Fibroblast of the aortic adventitia (primary cell): ENCODE measurements around the gene TP73. TPM values are rescaled to one million over a fixed set of nuclear protein-coding genes. Genes with fewer than 3 reads are reported as not detected.

Experiments
- DNase-seq: peaks from one replicate; pipeline ENCODE4 v3.0.0-alpha.2; 2010; ENCODE audit warnings: low read depth
- H3K4me3 ChIP-seq: 2 replicates; pipeline ENCODE4 v1.5.1; 2011; ENCODE audit warnings: low read depth, mild to moderate bottlenecking, control low read depth, low read length, moderate library complexity
- total RNA-seq: library from RNA; depleted of rRNA; stranded (reverse); fragments of >200 nt; gene quantifications from 2 replicates; pipeline ENCODE4 v1.2.3, GENCODE V29; 2012; ENCODE audit warnings: low replicate concordance
- TF ChIP-seq, protein P1 (sequence below): IDR thresholded peaks from 2 replicates; pipeline ENCODE4 v1.5.1; 2011; ENCODE audit warnings: mild to moderate bottlenecking, low read length, control low read depth, inconsistent platforms; ENCODE audit not compliant: insufficient read depth

The TP73 gene
- total RNA-seq, 1 donor = 0.18 TPM

DNA sequence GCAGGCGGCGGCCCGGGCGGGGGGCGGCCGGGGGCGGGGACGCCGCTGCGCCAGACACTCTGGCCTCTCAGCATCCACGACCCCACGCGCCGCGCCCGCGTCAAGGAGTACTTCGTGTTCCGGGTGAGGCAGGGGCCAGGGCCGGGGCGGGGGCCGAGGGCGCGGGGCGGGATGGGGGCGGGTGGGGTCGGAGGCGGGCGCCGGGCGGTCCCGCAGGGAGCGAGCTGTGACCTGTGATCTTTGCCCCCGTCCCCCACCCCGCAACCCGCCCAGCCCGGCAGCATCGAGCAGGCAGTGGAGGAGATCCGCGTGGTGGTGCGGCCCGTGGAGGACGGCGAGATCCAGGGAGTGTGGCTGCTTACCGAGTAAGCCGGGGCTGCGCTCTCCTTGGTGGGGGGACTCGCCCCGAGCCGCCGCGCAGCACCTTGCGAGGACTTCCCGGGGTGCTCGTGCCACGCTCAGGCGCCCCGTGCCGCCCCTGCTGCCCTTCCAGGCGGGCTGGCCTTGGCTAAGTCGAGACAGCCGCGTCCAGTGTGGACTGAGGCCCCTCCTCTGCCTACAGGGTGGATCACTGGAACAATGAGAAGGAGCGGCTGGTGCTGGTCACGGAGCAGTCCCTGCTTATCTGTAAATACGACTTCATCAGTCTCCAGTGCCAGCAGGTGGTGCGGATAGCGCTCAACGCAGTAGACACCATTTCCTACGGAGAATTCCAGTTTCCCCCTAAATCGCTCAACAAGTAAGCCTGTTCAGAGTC lies 27.0 kb upstream of the TP73 start:
- DNase-seq = peak; percentile 53
- TF ChIP-seq, protein P1, sequence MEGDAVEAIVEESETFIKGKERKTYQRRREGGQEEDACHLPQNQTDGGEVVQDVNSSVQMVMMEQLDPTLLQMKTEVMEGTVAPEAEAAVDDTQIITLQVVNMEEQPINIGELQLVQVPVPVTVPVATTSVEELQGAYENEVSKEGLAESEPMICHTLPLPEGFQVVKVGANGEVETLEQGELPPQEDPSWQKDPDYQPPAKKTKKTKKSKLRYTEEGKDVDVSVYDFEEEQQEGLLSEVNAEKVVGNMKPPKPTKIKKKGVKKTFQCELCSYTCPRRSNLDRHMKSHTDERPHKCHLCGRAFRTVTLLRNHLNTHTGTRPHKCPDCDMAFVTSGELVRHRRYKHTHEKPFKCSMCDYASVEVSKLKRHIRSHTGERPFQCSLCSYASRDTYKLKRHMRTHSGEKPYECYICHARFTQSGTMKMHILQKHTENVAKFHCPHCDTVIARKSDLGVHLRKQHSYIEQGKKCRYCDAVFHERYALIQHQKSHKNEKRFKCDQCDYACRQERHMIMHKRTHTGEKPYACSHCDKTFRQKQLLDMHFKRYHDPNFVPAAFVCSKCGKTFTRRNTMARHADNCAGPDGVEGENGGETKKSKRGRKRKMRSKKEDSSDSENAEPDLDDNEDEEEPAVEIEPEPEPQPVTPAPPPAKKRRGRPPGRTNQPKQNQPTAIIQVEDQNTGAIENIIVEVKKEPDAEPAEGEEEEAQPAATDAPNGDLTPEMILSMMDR = no peak
- H3K4me3 ChIP-seq = peak overlapping the region; percentile 76

DNA sequence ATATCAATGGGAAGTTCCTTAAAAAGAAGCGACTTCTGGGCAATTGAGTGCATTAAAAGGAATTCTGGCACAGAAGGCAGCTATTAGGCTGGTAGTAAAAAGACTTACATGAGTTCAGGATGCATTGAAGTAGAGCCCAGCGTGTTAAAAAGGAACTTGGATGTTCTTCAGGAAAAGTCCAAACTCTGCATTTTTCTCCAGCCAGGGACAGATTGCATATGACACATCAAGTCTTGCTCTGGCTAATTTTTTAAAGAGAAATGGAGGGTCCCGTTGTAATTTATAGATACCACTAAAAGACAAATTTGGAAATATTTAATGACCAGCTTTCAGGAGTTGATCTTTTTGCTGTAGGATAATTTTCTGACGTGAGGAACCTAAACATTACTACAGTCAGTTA lies 26.3 kb upstream of the TP73 start:
- H3K4me3 ChIP-seq = peak overlapping the region; percentile 76
- TF ChIP-seq, protein P1 = no peak
- DNase-seq = no peak

DNA sequence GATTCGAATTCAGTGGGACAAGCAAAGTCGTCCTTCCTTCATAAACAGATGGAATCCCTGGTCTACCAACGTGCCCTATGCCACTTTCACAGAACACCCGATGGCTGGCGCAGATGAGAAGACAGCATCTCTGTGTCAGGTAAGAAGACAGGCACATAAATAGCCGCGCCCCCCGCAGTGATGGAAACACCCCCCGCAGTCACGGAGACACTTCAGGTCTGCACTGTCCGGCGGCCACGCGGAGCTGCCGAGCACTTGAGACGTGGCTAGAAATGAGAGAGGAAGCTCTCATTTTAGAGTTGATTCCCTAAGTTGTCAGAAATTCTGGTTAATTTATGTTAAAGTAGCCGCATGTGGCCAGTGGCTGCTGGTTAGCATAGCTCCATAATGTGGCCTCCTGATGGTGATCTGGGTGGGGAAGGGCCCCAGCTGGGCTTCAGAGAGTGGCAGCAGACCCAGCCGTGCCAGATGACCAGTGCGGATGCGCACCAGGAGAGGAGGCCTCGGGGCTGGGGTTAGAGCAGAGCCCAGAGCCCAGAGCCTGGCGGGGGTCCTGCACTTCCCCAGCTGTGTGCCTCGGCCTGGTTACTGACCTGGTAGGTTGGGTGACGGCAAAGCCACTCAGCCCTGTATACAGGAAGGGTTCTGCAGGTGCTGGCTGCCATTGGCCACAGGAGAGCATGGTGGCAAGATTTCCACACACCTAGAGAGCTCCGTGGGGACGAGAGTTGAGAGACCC lies 24.6 kb upstream of the TP73 start:
- DNase-seq = no peak
- no peak overlapping the region for H3K4me3 ChIP-seq
- TF ChIP-seq, protein P1 = no peak

DNA sequence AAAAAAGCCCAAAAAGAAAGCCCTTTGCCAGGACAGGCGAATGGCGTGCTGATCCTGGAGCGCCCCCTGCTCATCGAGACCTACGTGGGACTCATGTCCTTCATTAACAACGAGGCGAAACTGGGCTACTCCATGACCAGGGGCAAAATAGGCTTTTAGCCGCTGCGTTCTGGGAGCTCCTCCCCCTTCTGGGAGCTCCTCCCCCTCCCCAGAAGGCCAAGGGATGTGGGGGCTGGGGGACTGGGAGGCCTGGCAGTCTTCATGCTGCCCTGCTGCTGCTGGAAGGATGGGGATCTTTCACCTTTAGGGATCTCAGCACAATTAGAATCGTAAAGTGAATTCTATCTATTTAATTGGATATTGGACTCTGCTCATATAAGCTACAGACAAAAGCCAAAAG lies 23.9 kb upstream of the TP73 start:
- TF ChIP-seq, protein P1 = no peak
- no peak for DNase-seq
- no peak overlapping the region for H3K4me3 ChIP-seq

DNA sequence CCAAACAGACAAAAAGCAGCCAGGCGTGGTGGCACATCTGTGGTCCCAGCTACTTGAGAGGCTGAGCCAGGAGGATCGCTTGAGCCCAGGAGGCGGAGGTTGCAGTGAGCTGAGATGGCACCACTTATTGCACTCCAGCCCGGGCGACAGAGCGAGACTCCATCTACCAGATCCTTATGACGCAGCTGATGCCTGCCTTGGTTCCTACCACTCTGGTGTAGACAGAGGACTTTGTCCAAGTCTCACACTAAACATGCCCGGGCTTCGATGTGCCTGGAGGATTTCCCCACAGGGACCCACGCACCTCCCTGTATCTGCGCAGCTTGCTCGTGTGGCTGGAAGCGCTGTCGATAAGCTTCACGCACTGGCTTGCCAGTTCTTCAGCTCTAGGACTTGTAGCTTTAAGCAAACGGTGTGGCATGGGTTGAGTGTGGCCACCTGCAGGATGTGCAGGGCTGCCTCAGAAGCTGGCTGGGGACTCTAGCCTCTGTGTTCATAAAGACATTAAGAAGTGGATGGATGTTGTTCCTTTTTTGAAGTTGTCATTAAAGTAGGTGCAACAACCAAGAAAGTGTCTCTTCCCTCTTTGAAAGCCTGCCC lies 22.7 kb upstream of the TP73 start:
- TF ChIP-seq, protein P1 = no peak
- DNase-seq = no peak
- H3K4me3 ChIP-seq = no peak overlapping the region

DNA sequence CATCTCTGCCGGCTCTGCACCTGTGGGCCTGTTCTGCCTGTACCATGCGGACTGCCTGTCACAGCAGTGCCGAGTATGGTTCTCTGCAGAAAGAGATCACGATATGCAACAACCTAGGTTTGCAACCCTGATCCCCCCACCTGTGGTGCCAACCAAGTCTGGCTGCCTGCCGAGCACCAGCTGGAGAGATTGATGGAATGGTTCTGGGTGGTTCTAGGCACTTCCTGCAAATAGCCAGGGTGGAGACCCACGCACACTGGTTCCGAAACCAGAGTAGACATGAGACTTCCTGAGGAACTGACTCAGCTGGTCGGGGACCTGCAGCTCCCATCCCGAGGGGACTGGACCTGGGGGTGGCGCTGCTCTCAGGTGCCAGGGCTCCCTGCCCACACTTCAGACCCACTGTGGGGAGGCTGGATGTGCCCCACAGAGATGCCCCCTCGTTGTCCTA lies 22.1 kb upstream of the TP73 start:
- H3K4me3 ChIP-seq = no peak overlapping the region
- DNase-seq = no peak
- TF ChIP-seq, protein P1 = no peak
